MCF 10A (cell line): ENCODE results near the gene RNF44. TPM values are rescaled to one million over a fixed set of nuclear protein-coding genes. Genes with fewer than 3 reads are reported as not detected.
A peak's percentile ranks its signal among the peaks of the same experiment; 100 is the strongest.

ENCODE experiments used
- BruUV-seq: library from RNA; stranded (reverse); fragments of 400-500 nt; replicated peaks from 2 replicates; lab custom pipeline; 2021; lab: Mats Ljungman, UMichigan
- CTCF ChIA-PET: fragments of 300-600 bp; sonication (Branson Sonifier 250); formaldehyde crosslinking; extraction: SDS; loops from one replicate; lab custom pipeline; 2021; ENCODE audit warnings: antibody characterized with exemption, inconsistent platforms; lab: Yijun Ruan, JAX
- POLR2A ChIA-PET: fragments of 300-600, 350-650 bp; sonication (Branson Sonifier 250); formaldehyde crosslinking; extraction: SDS; loops from one replicate; lab custom pipeline; 2020; ENCODE audit warnings: antibody characterized with exemption, inconsistent platforms; lab: Yijun Ruan, JAX
- DNase-seq: peaks from one replicate; pipeline ENCODE4 v3.0.0-alpha.2; 2018; ENCODE audit not compliant: unreplicated experiment
- H3K27ac Mint-ChIP-seq: one replicate; pipeline ENCODE4 v1.8.0; 2022; ENCODE audit warnings: mild to moderate bottlenecking, low read depth, mixed read lengths; ENCODE audit not compliant: unreplicated experiment
- H3K27me3 Mint-ChIP-seq: one replicate; pipeline ENCODE4 v1.8.0; 2022; ENCODE audit warnings: mixed read lengths; ENCODE audit not compliant: insufficient read depth, unreplicated experiment
- H3K36me3 Mint-ChIP-seq: one replicate; pipeline ENCODE4 v1.8.0; 2022; ENCODE audit warnings: mild to moderate bottlenecking, moderate library complexity, mixed read lengths; ENCODE audit not compliant: insufficient read depth, unreplicated experiment
- H3K4me1 Mint-ChIP-seq: one replicate; pipeline ENCODE4 v1.8.0; 2022; ENCODE audit warnings: mixed read lengths; ENCODE audit not compliant: insufficient read depth, unreplicated experiment
- H3K4me3 Mint-ChIP-seq: one replicate; pipeline ENCODE4 v1.8.0; 2022; ENCODE audit warnings: mild to moderate bottlenecking, moderate library complexity, mixed read lengths; ENCODE audit not compliant: unreplicated experiment
- H3K9me3 Mint-ChIP-seq: one replicate; pipeline ENCODE4 v1.8.0; 2022; ENCODE audit warnings: mixed read lengths; ENCODE audit not compliant: unreplicated experiment
- intact Hi-C: fragments of 100-400 bp; cut with micrococcal nuclease; formaldehyde crosslinking; loops from 2 replicates; pipeline ENCODE4 v1.14.1; 2022
- total RNA-seq: library from RNA; stranded (reverse); gene quantifications from 2 replicates; pipeline ENCODE4 v1.2.3, GENCODE V29; 2022
- TF ChIP-seq, protein P1 (sequence below): fragments of 200-600 bp; IDR thresholded peaks from one replicate; pipeline ENCODE4 v1.8.0; 2022; ENCODE audit warnings: antibody characterized with exemption, mild to moderate bottlenecking; ENCODE audit not compliant: unreplicated experiment

Gene RNF44
- total RNA-seq, 1 experiment from 2014 or later = 60.1 TPM

- intact Hi-C loops = no loop called here
- TF ChIP-seq, protein P1, sequence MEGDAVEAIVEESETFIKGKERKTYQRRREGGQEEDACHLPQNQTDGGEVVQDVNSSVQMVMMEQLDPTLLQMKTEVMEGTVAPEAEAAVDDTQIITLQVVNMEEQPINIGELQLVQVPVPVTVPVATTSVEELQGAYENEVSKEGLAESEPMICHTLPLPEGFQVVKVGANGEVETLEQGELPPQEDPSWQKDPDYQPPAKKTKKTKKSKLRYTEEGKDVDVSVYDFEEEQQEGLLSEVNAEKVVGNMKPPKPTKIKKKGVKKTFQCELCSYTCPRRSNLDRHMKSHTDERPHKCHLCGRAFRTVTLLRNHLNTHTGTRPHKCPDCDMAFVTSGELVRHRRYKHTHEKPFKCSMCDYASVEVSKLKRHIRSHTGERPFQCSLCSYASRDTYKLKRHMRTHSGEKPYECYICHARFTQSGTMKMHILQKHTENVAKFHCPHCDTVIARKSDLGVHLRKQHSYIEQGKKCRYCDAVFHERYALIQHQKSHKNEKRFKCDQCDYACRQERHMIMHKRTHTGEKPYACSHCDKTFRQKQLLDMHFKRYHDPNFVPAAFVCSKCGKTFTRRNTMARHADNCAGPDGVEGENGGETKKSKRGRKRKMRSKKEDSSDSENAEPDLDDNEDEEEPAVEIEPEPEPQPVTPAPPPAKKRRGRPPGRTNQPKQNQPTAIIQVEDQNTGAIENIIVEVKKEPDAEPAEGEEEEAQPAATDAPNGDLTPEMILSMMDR = no peak
- H3K9me3 Mint-ChIP-seq = no peaks in the 10 kb centered on the region
- no TSS peak for BruUV-seq
- H3K4me1 Mint-ChIP-seq = no peaks in the 10 kb centered on the region
- ChIA-PET CTCF (interaction anchor here (0.6 to 4.6 kb wide), 3 partner anchors 9 to 1028 kb away, joined by 3 to 24 read pairs (median 9); no protein-coding TSS in a partner anchor), POLR2A (interaction anchor here (0.6 kb wide), 2 partner anchors 75 to 1685 kb away, joined by 3 read pairs; no protein-coding TSS in a partner anchor)
- H3K4me3 Mint-ChIP-seq = no peak overlapping the region
- H3K27me3 Mint-ChIP-seq = no peaks in the 10 kb centered on the region
- H3K27ac Mint-ChIP-seq = no peak overlapping the region
- no peaks in the 10 kb centered on the region for H3K36me3 Mint-ChIP-seq
- DNase-seq = no peak
Measured at GRCh38 chr5:176561259-176561658, 24.1 kb upstream of the RNF44 start.

DNA sequence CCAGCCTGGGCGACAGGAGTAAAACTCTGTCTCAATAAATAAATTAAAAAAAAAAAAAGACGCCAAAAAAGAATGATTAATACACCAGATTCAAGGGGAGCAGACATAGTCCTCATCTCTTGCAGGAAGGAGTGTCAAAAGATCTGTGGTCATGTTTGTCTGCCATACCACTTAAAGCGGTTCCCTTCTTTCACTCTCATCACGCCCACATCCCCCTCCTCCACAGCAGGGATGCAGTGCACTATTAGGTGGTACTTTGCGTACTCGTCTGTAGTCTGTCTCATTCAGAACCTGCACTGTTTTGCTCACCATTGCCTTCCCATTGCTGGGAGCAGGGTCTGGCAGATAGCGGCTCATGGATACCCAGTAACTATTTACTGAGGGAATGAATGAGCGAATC is 23.2 kb upstream of the RNF44 start:
- Mint-ChIP-seq H3K4me1 (peaks cover 7% of the 10 kb centered on the region), H3K27ac (no peak overlapping the region), H3K4me3 (no peak overlapping the region), H3K9me3 (no peaks in the 10 kb centered on the region), H3K36me3 (no peaks in the 10 kb centered on the region), H3K27me3 (no peaks in the 10 kb centered on the region)
- TF ChIP-seq, protein P1 = no peak
- ChIA-PET POLR2A (no interaction called here), CTCF (interaction anchor here (2.0 to 4.6 kb wide), 2 partner anchors 10 to 13 kb away, joined by 9 to 24 read pairs; no protein-coding TSS in a partner anchor)
- no TSS peak for BruUV-seq
- DNase-seq = no peak
- intact Hi-C loops = no loop called here

- Mint-ChIP-seq H3K4me3 (no peak overlapping the region), H3K36me3 (no peaks in the 10 kb centered on the region), H3K4me1 (peaks cover 7% of the 10 kb centered on the region), H3K27me3 (no peaks in the 10 kb centered on the region), H3K9me3 (no peaks in the 10 kb centered on the region), H3K27ac (no peak overlapping the region)
- ChIA-PET POLR2A (no interaction called here), CTCF (interaction anchor here (1.0 kb wide), 2 partner anchors 14 to 15 kb away, joined by 3 to 8 read pairs; no protein-coding TSS in a partner anchor)
- TF ChIP-seq, protein P1 = peak; percentile 19
- DNase-seq = peak; percentile 57
- BruUV-seq = no TSS peak
- intact Hi-C loops = loop anchor here (5.0 kb wide), 2 partner anchors 88 to 142 kb away; partner anchors contain the start of genes CLTB and TSPAN17
Measured at GRCh38 chr5:176559683-176560082, 22.5 kb upstream of the RNF44 start.

DNA sequence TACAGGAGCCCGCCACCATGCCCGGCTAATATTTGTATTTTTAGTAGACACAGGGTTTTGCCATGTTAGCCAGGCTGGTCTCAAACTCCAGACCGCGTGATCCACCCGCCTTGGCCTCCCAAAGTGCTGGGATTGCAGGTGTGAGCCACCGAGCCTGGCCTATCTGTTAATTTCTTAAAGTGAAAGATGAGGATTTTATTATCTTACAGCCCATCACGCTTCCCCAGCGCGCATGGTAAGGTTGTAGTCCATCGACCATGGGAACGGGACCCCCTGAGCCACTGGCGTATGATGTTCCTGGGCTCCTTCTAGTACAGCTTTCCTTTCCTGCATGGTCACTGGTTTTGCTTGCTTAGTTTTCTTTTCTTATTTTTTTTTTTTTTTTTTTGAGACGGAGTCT is 20.6 kb upstream of the RNF44 start:
- CTCF ChIA-PET = interaction anchor here (0.5 to 2.1 kb wide), 4 partner anchors 17 to 828 kb away, joined by 3 to 5 read pairs (median 4); partner anchors contain the start of gene CLTB

More for the DNA sequence above, 20.6 kb upstream of the RNF44 start:
- H3K27me3 Mint-ChIP-seq = no peaks in the 10 kb centered on the region
- TF ChIP-seq, protein P1 = no peak
- no peak overlapping the region for H3K4me3 Mint-ChIP-seq
- no peaks in the 10 kb centered on the region for H3K36me3 Mint-ChIP-seq
- POLR2A ChIA-PET = interaction anchor here (1.5 kb wide), 1 partner anchor 21 kb away, joined by 4 read pairs; the partner anchor contains the start of gene RNF44
- intact Hi-C loops = loop anchor here (5.0 kb wide), 2 partner anchors 89 to 141 kb away; partner anchors contain the start of genes CLTB and TSPAN17
- H3K27ac Mint-ChIP-seq = no peak overlapping the region
- H3K4me1 Mint-ChIP-seq = peaks cover 20% of the 10 kb centered on the region
- no TSS peak for BruUV-seq
- no peaks in the 10 kb centered on the region for H3K9me3 Mint-ChIP-seq
- no peak for DNase-seq
